GM18867 (cell line): Measurements from ENCODE around the gene MAGEB17.

Experiments used
- ATAC-seq: cut with Tn5 transposase; IDR thresholded peaks from one replicate; pipeline ENCODE4 v1.9.1; 2021; ENCODE audit warnings: mild to moderate bottlenecking, moderate library complexity; ENCODE audit not compliant: unreplicated experiment

The MAGEB17 gene

GRCh38 chrX:16205840-16206239, 38.6 kb downstream of the MAGEB17 start:
- no peak for ATAC-seq

GRCh38 chrX:16207634-16208033, 40.4 kb downstream of the MAGEB17 start:
- no peak for ATAC-seq

- no peak for ATAC-seq
Observed at GRCh38 chrX:16208601-16209000, 41.3 kb downstream of the MAGEB17 start.

DNA sequence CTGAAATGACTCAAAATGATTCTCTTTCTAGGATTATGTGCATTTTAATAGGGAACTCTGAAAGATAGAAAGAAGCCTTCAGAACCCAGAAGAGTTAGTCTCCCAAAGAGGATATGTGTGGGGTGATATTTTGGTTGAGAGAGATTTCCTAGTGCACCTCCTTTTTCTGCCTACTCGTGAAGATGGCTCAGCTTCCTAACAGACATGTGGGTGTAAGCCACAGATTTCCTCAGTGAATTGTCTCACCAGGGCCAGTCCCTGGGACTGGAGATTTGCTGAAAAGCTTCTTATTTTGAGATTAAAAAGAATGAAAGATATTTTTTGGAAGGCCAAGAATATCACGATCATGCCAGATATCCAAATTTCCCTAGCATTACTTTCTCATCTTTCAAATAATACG, 42.8 kb downstream of the MAGEB17 start:
- no peak for ATAC-seq

DNA sequence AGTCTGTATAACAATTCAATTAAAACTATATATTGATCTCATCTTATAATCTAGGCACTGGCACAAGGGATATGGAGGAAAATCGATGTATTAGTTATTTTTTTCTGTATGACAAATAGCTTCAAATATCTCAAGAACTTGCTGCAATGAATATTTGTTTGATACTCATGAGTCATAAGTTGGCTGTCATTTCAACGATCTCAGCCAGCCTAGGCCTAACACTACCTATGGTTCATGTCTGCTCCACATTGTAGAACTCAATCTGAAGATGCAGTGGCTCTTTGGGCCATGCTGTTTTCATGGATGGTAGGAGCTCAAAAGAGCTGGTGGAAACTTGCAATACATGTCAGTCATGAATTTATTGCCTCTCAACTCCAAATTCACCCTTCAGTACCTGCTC, 44.7 kb downstream of the MAGEB17 start:
- ATAC-seq: no peak

- no peak for ATAC-seq
Observed at GRCh38 chrX:16212436-16212835, 45.2 kb downstream of the MAGEB17 start.

DNA sequence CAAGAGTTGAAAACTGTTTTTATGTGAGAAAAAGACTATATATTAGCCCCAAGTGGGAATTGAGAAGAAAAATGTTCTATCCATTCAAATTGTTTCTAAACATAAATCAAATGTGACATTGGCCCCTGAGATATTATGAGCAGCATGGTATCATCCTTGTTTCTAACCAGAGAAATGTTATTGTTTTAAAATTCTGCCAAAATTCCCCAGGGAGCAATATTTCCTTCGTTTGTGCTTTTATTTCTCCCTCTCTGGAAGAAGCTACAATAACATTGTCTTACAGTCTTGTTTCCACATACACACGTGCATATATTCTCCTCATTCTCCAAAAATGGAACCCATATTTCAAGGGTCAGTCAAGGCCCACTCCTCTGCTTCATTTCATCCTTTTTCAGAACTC, 46.7 kb downstream of the MAGEB17 start:
- no peak for ATAC-seq

DNA sequence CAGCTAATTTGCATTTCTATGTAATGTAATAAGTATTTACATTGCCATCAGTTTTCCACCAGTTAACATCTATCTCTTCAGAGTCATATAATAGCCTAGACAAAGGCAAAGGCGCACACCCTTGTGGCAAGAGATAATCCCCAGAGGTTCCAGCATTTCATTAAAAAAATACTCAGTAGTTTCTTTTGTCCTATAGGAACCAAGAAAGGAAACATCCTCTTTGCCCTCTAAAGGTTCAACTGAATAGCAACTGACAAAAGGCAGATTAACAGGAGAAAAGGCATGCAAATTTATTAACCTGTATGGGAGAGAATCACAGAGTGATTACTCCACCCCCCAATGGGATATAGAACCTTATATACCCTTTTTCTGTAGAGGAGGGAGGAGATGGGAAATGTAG, 48.4 kb downstream of the MAGEB17 start:
- no peak for ATAC-seq
